Motor neuron (in vitro differentiated cells): ENCODE measurements around the gene LGI4. TPM values are rescaled to one million over a fixed set of nuclear protein-coding genes. Genes with fewer than 3 reads are reported as not detected.

Experiments used
- ATAC-seq, 8 experiments: fragments of 200-7000 bp; cut with Tn5 transposase; replicated peaks in 6 of 8; 2 replicates each; pipeline ENCODE4 v1.8.0; 2021; ENCODE audit warnings: mild to moderate bottlenecking in 8 of 8, moderate library complexity in 8 of 8
- H3K27ac ChIP-seq, 2 donors: fragments of 250-450 bp; sonication (Bioruptor Pico); 2 replicates each; pipeline ENCODE4 v1.9.0; 2021; ENCODE audit warnings: antibody characterized with exemption in 2 of 2, mild to moderate bottlenecking in 2 of 2, moderate library complexity in 1 of 2
- H3K4me1 ChIP-seq, 2 donors: fragments of 250-450 bp; sonication (Bioruptor Pico); replicated peaks in 1 of 2; 2 replicates each; pipeline ENCODE4 v1.6.1; 2021; ENCODE audit warnings: antibody characterized with exemption in 2 of 2, mild to moderate bottlenecking in 2 of 2, moderate library complexity in 1 of 2
- H3K4me3 ChIP-seq, 5 donors: fragments of 250-450 bp; sonication (Bioruptor Pico); 2 replicates each; pipeline ENCODE4 v1.9.0; 2021; ENCODE audit warnings: antibody characterized with exemption in 5 of 5, mild to moderate bottlenecking in 5 of 5, moderate library complexity in 4 of 5
- WGBS, 10 experiments: fragments of 450-650 bp; shearing (Covaris generic); methylation state at CpG; one replicate each; pipeline ENCODE4 v1.0.0; 2022; 5-methylcytosine and 5-hydroxymethylcytosine counted together
- in situ Hi-C, 9 experiments: fragments of 400-800 bp; cut with MboI; loops; one replicate each; pipeline ENCODE4 v1.15.0; 2021; ENCODE audit warnings: low sequenced_read_pairs in 9 of 9, low pct_unique_long_range_greater_than_20kb in 2 of 9; ENCODE audit not compliant: unreplicated experiment in 9 of 9
- total RNA-seq, 8 experiments: library from RNA; unstranded; fragments of 300-600 nt; gene quantifications; 2 replicates each; pipeline versions ENCODE4 v1.2.3 to v1.2.4, GENCODE V29; 2022

The LGI4 gene
- total RNA-seq, 8 experiments from 2014 or later: 0.49 to 3.5 (median 1.7) TPM

- whole genome bisulfite sequencing, 10 experiments: 49 to 93% (median 67%) methylated on average over 3 to 12 of the region's 19 CpGs; no CpG with 5 or more reads in 6 of the 10 experiments
- no peak overlapping the region for H3K4me3 ChIP-seq
- H3K27ac ChIP-seq: no peak overlapping the region
- peaks cover 8 to 13% of the 10 kb centered on the region in 2 donors for H3K4me1 ChIP-seq
- in situ Hi-C loops: no loop called here
- no peak for ATAC-seq
Measured at GRCh38 chr19:35122687-35123551, 11.9 kb downstream of the LGI4 start.

- H3K4me3 ChIP-seq: no peak overlapping the region
- in situ Hi-C loops: no loop called here
- peaks cover 15% of the 10 kb centered on the region in 2 donors for H3K4me1 ChIP-seq
- peak in 2 of 8 experiments; percentile 27 to 38 for ATAC-seq
- H3K27ac ChIP-seq: no peak overlapping the region
- 20 to 100% (median 90%) methylated on average over 1 to 2 of the region's 7 CpGs; no CpG with 5 or more reads in 5 of the 10 experiments for WGBS, 10 experiments
Measured at GRCh38 chr19:35120898-35121297, 14.0 kb downstream of the LGI4 start.

DNA sequence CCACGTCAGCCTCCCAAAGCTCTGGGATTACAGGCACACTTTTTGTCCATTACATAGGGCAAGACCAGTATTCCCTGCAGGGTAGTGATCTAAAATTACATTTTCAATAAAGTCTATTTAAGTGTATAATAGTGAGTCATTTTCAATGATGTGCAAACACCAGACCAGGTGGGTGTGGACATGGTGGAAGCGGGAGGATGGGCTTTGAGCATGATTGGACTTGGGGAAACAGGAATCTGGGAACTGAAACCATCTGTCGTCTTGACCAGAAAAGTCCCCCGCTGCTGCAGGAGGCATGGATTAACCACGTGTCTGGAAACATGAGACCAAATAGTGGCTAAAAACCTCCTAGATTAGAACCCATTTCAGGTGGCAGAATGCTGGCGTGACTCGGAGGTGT is 14.4 kb downstream of the LGI4 start:
- Histone ChIP-seq H3K27ac (no peak overlapping the region), H3K4me3 (no peak overlapping the region), H3K4me1 (peaks cover 15 to 16% of the 10 kb centered on the region in 2 donors)
- peak in 3 of 8 experiments; percentile 54 to 72 (median 71) for ATAC-seq
- WGBS, 10 experiments: 0 to 100% (median 79%) methylated on average over 1 to 6 of the region's 7 CpGs; no CpG with 5 or more reads in 2 of the 10 experiments
- in situ Hi-C loops: no loop called here

GRCh38 chr19:35119578-35120155 is 15.2 kb downstream of the LGI4 start:
- Histone ChIP-seq H3K27ac (no peak overlapping the region), H3K4me1 (peaks cover 16 to 22% of the 10 kb centered on the region in 2 donors), H3K4me3 (no peak overlapping the region)
- no peak for ATAC-seq
- in situ Hi-C loops: no loop called here
- 60 to 100% (median 92%) methylated on average over 1 to 9 of the region's 9 CpGs; no CpG with 5 or more reads in 1 of the 10 experiments for WGBS, 10 experiments

DNA sequence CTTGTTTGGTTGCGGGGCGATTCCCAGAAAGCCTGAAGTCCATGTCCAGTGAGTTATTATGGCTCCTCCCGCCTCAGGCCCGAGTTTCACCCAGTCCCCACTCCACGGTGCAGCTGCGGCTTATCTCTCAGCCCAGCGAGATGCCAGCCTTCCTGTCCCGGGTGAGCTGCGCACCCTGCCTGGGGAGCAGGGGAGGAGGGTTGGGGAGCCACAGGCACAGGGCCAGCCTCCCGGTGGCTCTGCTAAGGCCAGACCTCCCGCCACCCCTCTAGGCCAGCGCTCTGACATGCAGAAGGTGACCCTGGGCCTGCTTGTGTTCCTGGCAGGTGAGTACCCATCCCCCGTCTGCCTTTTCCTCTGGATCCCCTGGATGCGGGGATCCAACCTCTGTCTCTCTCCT is 15.8 kb downstream of the LGI4 start:
- in situ Hi-C loops: no loop called here
- ATAC-seq: no peak
- WGBS, 10 experiments: 100% methylated on average over 1 of the region's 14 CpGs; no CpG with 5 or more reads in 9 of the 10 experiments
- Histone ChIP-seq H3K4me3 (no peak overlapping the region), H3K4me1 (peaks cover 13 to 23% of the 10 kb centered on the region in 2 donors), H3K27ac (no peak overlapping the region)

GRCh38 chr19:35118268-35119020 is 16.4 kb downstream of the LGI4 start:
- in situ Hi-C loops: no loop called here
- no peak overlapping the region for H3K4me3 ChIP-seq
- H3K4me1 ChIP-seq: peaks cover 12 to 20% of the 10 kb centered on the region in 2 donors
- no peak for ATAC-seq
- WGBS, 10 experiments: 17 to 80% (median 28%) methylated on average over 1 of the region's 13 CpGs; no CpG with 5 or more reads in 6 of the 10 experiments
- no peak overlapping the region for H3K27ac ChIP-seq

- Histone ChIP-seq H3K4me1 (peaks cover 12 to 20% of the 10 kb centered on the region in 2 donors), H3K4me3 (no peak overlapping the region), H3K27ac (no peak overlapping the region)
- no peak for ATAC-seq
- 50 to 100% (median 76%) methylated on average over 3 to 4 of the region's 11 CpGs; no CpG with 5 or more reads in 6 of the 10 experiments for WGBS, 10 experiments
- in situ Hi-C loops: no loop called here
Measured at GRCh38 chr19:35117799-35118198, 17.1 kb downstream of the LGI4 start.

GRCh38 chr19:35117116-35117515 is 17.7 kb downstream of the LGI4 start:
- peak in 5 of 8 experiments; percentile 30 to 81 (median 69) for ATAC-seq
- in situ Hi-C loops: no loop called here
- Histone ChIP-seq H3K4me1 (peaks cover 12 to 20% of the 10 kb centered on the region in 2 donors), H3K27ac (peak overlapping the region in 1 of 2 donors; percentile 1), H3K4me3 (no peak overlapping the region)
- 20 to 70% (median 30%) methylated on average over 1 to 5 of the region's 8 CpGs; no CpG with 5 or more reads in 6 of the 10 experiments for WGBS, 10 experiments

DNA sequence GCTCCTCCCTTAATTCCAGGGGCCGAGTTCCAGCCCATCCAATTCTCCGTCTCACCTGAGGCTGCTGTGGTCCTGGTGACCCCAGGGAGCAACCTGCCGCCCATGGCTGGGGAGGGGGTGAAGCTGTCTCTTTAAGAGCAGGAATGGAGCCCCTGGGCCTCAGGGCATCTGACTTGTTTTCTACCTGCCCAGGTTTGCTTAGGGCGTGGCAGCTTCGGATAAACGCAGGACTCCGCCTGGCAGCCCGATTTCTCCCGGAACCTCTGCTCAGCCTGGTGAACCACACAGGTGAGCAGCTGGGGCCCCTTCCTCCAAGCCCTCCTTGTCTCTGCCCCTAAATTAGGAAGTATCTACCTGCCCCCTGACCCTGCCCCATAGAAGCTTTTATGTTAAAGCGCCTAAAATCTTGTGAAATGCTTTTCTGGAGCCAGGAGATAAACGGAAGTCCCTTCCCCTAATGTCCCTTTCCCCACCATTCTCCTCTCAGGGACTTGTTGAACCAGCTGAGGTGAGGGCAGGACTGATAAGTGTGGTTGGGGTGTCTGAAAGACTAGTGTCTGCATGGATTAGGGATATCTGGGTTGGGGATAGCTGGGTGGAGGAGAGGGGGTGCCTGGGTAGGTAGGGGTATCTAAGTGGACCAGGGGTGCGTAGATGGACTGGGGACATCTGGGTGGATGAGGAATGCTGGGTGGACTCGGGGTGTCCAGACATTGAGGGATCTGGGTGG is 18.6 kb downstream of the LGI4 start:
- Histone ChIP-seq H3K27ac (no peak overlapping the region), H3K4me1 (peaks cover 12 to 20% of the 10 kb centered on the region in 2 donors), H3K4me3 (no peak overlapping the region)
- 63 to 92% (median 79%) methylated on average over 1 to 8 of the region's 13 CpGs; no CpG with 5 or more reads in 7 of the 10 experiments for WGBS, 10 experiments
- ATAC-seq: no peak
- in situ Hi-C loops: no loop called here

DNA sequence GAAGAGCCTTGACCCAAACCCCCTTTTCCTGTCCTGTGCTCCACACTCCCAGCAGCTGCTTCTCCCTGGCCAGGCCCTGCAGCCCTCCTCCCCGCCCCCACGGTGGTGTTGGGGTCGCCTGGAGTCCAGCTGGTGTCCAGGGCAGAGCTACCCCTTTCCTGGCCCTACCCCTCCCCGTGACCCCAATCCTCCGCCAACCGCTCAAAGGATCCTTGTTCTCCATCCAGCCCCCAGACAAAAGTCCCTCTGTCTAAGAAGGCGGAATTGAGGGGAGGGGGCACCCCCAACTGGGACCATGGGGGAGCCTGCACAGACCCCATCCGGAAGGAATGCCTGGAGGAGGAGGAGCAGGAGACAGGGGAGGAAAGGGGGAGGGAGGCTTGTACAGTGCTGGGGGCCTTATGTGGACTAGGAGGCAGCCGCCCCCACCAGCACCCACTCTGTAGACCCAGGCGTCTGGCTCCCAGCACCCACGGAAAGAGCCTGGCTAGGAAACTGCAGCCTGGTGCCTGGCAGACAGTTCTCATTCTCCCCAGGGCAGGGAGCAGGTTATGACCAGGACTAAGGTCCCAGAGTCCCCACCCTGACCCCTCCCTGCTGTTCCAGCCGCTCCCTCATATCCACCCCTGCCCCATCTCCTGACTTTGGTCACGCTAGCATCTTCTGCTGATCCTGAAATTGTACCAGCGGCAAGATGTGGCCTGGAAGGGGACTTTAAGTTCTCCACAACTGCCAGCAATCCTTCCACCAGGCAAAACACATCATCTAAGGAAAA is 19.5 kb downstream of the LGI4 start, which contains the start of gene FXYD3:
TSS of gene FXYD3 (plus strand) at position 647 of the 775 bp plus-strand sequence. CDS start 3,554 bp downstream, outside the sequence.
- no peak within 1 kb of the TSS for H3K27ac ChIP-seq
- H3K4me1 ChIP-seq: peaks cover 12 to 23% of the 10 kb centered on the region in 2 donors
- WGBS, 10 experiments: 60 to 100% methylated on average over 1 of the region's 14 CpGs; no CpG with 5 or more reads in 8 of the 10 experiments
- peak within 1 kb of the TSS in 1 of 5 donors; percentile 1 for H3K4me3 ChIP-seq
- in situ Hi-C loops: no loop called here
- peak in 4 of 8 experiments; percentile 2 to 27 (median 22) for ATAC-seq

GRCh38 chr19:35114353-35115176 is 20.3 kb downstream of the LGI4 start:
- WGBS, 10 experiments: 0 to 100% (median 27%) methylated on average over 1 to 6 of the region's 23 CpGs

More at GRCh38 chr19:35114353-35115176, 20.3 kb downstream of the LGI4 start:
- in situ Hi-C loops: no loop called here
- Histone ChIP-seq H3K4me3 (peak overlapping the region in 1 of 5 donors; percentile 1), H3K27ac (no peak overlapping the region), H3K4me1 (peaks cover 12 to 23% of the 10 kb centered on the region in 2 donors)
- peak; percentile 73 to 91 (median 78) for ATAC-seq
